Calu3 (cell line): ENCODE data around the gene MCOLN2. TPM values are rescaled to one million over a fixed set of nuclear protein-coding genes. Genes with fewer than 3 reads are reported as not detected.

Experiments used
- BruUV-seq: library from RNA; stranded (reverse); fragments of 400-500 nt; replicated peaks from 2 replicates; lab custom pipeline; 2021; lab: Mats Ljungman, UMichigan
- CTCF ChIA-PET: fragments of 300-600 bp; sonication (Branson Sonifier 250); formaldehyde crosslinking; loops from one replicate; lab custom pipeline; 2022; ENCODE audit warnings: antibody characterized with exemption; lab: Charles Lee
- DNase-seq: peaks from one replicate; pipeline ENCODE4 v3.0.0; 2022
- H3K27ac Mint-ChIP-seq: one replicate; pipeline ENCODE4 v1.8.0; 2022; ENCODE audit warnings: mixed read lengths; ENCODE audit not compliant: unreplicated experiment
- H3K27me3 Mint-ChIP-seq: one replicate; pipeline ENCODE4 v1.8.0; 2022; ENCODE audit warnings: mixed read lengths; ENCODE audit not compliant: unreplicated experiment
- H3K36me3 Mint-ChIP-seq: one replicate; pipeline ENCODE4 v1.8.0; 2022; ENCODE audit warnings: mild to moderate bottlenecking, moderate library complexity, mixed read lengths; ENCODE audit not compliant: insufficient read depth, unreplicated experiment
- H3K4me1 Mint-ChIP-seq: one replicate; pipeline ENCODE4 v1.8.0; 2022; ENCODE audit warnings: mild to moderate bottlenecking, low read depth, mixed read lengths; ENCODE audit not compliant: unreplicated experiment
- H3K4me3 Mint-ChIP-seq: one replicate; pipeline ENCODE4 v1.8.0; 2022; ENCODE audit warnings: mild to moderate bottlenecking, low read depth, moderate library complexity, mixed read lengths; ENCODE audit not compliant: unreplicated experiment
- H3K9me3 Mint-ChIP-seq: one replicate; pipeline ENCODE4 v1.8.0; 2022; ENCODE audit warnings: low read depth, mixed read lengths; ENCODE audit not compliant: unreplicated experiment
- CTCF ChIP-seq: fragments of 200-600 bp; IDR thresholded peaks from one replicate; pipeline ENCODE4 v1.8.0; 2022; ENCODE audit warnings: antibody characterized with exemption; ENCODE audit not compliant: unreplicated experiment
- intact Hi-C: fragments of 100-400 bp; cut with micrococcal nuclease; formaldehyde crosslinking; loops from one replicate; pipeline ENCODE4 v1.10.0; 2022; ENCODE audit not compliant: unreplicated experiment
- total RNA-seq: library from RNA; stranded (reverse); gene quantifications from 2 replicates; pipeline ENCODE4 v1.2.3, GENCODE V29; 2022

Gene MCOLN2
- total RNA-seq, 1 experiment from 2014 or later: 12.2 TPM

DNA sequence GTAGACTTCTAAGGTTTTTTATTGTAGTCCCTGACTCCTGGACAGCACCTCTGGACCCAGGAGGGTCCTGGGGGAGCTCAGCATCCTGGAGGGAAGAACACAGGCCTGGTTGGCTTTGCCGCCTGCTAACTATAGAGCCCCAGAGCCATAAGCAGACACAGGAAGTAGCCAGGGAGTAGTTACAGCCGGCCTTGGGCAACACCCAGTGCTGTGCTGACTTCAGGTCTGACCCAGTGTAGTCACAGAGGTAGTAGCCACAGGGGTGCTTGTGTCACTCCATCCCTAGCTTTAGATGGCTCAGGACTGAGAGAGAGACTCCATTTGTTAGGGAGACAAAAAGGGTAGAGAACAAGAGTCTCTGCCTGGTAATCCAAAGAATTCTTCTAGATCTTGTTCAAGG, 21.9 kb downstream of the MCOLN2 start:
- Mint-ChIP-seq H3K4me1 (peaks cover 8% of the 10 kb centered on the region), H3K4me3 (no peak overlapping the region), H3K27me3 (no peaks in the 10 kb centered on the region), H3K27ac (no peak overlapping the region), H3K36me3 (no peaks in the 10 kb centered on the region), H3K9me3 (peaks cover 8% of the 10 kb centered on the region)
- no peak for TF ChIP-seq CTCF
- no TSS peak for BruUV-seq
- DNase-seq: no peak
- intact Hi-C loops: no loop called here
- CTCF ChIA-PET: no interaction called here

DNA sequence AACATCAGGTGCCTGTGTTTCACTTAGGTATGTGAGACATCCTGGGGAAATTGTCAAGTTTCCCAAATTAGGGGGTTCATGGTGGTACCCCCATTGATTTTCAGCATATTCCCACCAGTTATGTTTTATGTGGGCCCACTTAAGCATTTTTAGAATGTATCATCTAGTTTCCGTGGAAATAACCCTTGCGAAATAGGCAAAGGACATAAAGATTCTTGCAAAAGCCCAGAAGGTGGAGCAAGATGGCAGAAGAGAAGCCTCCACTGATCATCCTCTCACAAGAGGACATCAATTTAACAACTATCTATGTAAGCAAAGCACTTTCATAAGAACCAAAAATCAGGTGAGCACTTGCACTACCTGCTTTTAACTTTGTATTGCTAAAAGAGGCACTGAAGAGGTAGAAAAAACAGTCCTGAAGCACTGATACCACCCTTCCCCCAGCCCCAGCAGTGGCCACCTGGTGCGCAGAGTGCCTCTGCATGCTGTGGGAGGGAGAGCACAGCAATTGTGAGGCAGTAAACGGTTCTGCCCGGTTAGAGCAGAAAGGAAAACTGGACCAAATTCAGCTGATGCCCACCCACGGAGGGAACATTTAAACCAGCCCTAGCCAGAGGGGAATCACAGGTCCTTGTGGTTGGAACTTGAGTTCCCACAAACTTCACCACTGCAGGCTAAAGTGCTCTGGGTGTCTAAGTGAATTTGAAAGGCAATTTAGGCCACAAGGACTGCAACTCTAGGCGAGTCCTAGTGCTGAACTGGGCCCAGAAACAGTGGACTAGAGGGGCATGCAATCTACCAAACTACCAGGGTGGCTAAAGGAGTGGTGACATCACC, 23.2 kb downstream of the MCOLN2 start:
- Mint-ChIP-seq H3K27ac (no peak overlapping the region), H3K36me3 (no peaks in the 10 kb centered on the region), H3K4me1 (peaks cover 8% of the 10 kb centered on the region), H3K4me3 (no peak overlapping the region), H3K9me3 (peaks cover 4% of the 10 kb centered on the region), H3K27me3 (no peaks in the 10 kb centered on the region)
- BruUV-seq: no TSS peak
- CTCF ChIA-PET: no interaction called here
- intact Hi-C loops: no loop called here
- DNase-seq: no peak
- no peak for TF ChIP-seq CTCF

GRCh38 chr1:84972377-84972987, 24.4 kb downstream of the MCOLN2 start:
- no peak for DNase-seq
- intact Hi-C loops: no loop called here
- no peak overlapping the region for H3K4me3 Mint-ChIP-seq
- H3K27me3 Mint-ChIP-seq: no peaks in the 10 kb centered on the region
- no TSS peak for BruUV-seq
- CTCF ChIA-PET: interaction anchor here (1.0 kb wide), 1 partner anchor 21 kb away, joined by 3 read pairs; no protein-coding TSS in a partner anchor
- no peak for TF ChIP-seq CTCF
- H3K36me3 Mint-ChIP-seq: no peaks in the 10 kb centered on the region
- H3K9me3 Mint-ChIP-seq: no peaks in the 10 kb centered on the region
- peaks cover 8% of the 10 kb centered on the region for H3K4me1 Mint-ChIP-seq
- H3K27ac Mint-ChIP-seq: no peak overlapping the region

GRCh38 chr1:84971957-84972356, 25.0 kb downstream of the MCOLN2 start:
- no peak for DNase-seq
- H3K27me3 Mint-ChIP-seq: no peaks in the 10 kb centered on the region
- H3K27ac Mint-ChIP-seq: no peak overlapping the region
- intact Hi-C loops: no loop called here
- CTCF ChIA-PET: interaction anchor here (1.0 kb wide), 1 partner anchor 22 kb away, joined by 3 read pairs; no protein-coding TSS in a partner anchor
- TF ChIP-seq CTCF: no peak
- no TSS peak for BruUV-seq
- H3K4me1 Mint-ChIP-seq: peaks cover 8% of the 10 kb centered on the region
- H3K9me3 Mint-ChIP-seq: no peaks in the 10 kb centered on the region
- H3K4me3 Mint-ChIP-seq: no peak overlapping the region
- H3K36me3 Mint-ChIP-seq: no peaks in the 10 kb centered on the region
